ENCODE results near the gene ZKSCAN5. TPM values are rescaled to one million over a fixed set of nuclear protein-coding genes. Genes with fewer than 3 reads are reported as not detected.
"Not testable (repeated sequence)": the region's sequence is repeated elsewhere in the genome, so short reads cannot be mapped to it uniquely, and the experiment has no call there.

The ZKSCAN5 gene
- polyA plus RNA-seq, 3 donors, result 15.3 to 18.3 (median 15.7) TPM

- no peak for DNase-seq (ENCODE audit: extremely low read depth in 1 of 11, low read depth in 9 of 11, low spot score in 4 of 11)
Observed at GRCh38 chr7:99571768-99572167, 67.3 kb downstream of the ZKSCAN5 start.

GRCh38 chr7:99573257-99573656 lies 68.8 kb downstream of the ZKSCAN5 start:
- no peak for DNase-seq (ENCODE audit: extremely low read depth in 1 of 11, low read depth in 9 of 11, low spot score in 4 of 11)

- no peak for DNase-seq (ENCODE audit: extremely low read depth in 1 of 11, low read depth in 9 of 11, low spot score in 4 of 11)
Observed at GRCh38 chr7:99576251-99576650, 71.8 kb downstream of the ZKSCAN5 start.

GRCh38 chr7:99579281-99579955 lies 75.0 kb downstream of the ZKSCAN5 start:
- DNase-seq (ENCODE audit: extremely low read depth in 1 of 11, low read depth in 9 of 11, low spot score in 4 of 11), result no peak

- DNase-seq (ENCODE audit: extremely low read depth in 1 of 11, low read depth in 9 of 11, low spot score in 4 of 11), result peak; percentile 33 to 65 (median 55)
Observed at GRCh38 chr7:99579956-99580777, 75.7 kb downstream of the ZKSCAN5 start.

GRCh38 chr7:99580778-99581332 lies 76.4 kb downstream of the ZKSCAN5 start:
- not testable (repeated sequence) for DNase-seq (ENCODE audit: extremely low read depth in 1 of 11, low read depth in 9 of 11, low spot score in 4 of 11)

Other genes with a start within 250 kb of the ZKSCAN5 start
- under 1 TPM in 2 of 3 donors, not detected in 1; 0.01 to 0.17 TPM for gene MYH16, start 231.8 kb upstream of the ZKSCAN5 start, polyA plus RNA-seq (ENCODE audit: insufficient read length in 3 of 3)
- 100 to 1,000 TPM; 101 to 114 (median 109) TPM for gene ARPC1A, start 178.8 kb upstream of the ZKSCAN5 start, polyA plus RNA-seq (ENCODE audit: insufficient read length in 3 of 3)
- gene ARPC1B, start 129.9 kb upstream of the ZKSCAN5 start, polyA plus RNA-seq (ENCODE audit: insufficient read length in 3 of 3), result 10 to 100 TPM; 24.2 to 44.8 (median 35.4) TPM
- 100 to 1,000 TPM; 137 to 171 (median 142) TPM for gene PDAP1, start 96.1 kb upstream of the ZKSCAN5 start, polyA plus RNA-seq (ENCODE audit: insufficient read length in 3 of 3)
- 100 to 1,000 TPM; 105 to 111 (median 106) TPM for gene BUD31, start 95.7 kb upstream of the ZKSCAN5 start, polyA plus RNA-seq (ENCODE audit: insufficient read length in 3 of 3)
- gene PTCD1, start 65.9 kb upstream of the ZKSCAN5 start, polyA plus RNA-seq (ENCODE audit: insufficient read length in 3 of 3), result 1 to 10 TPM; 5.0 to 5.8 (median 5.6) TPM
- gene CPSF4, start 65.7 kb upstream of the ZKSCAN5 start, polyA plus RNA-seq (ENCODE audit: insufficient read length in 3 of 3), result 10 to 100 TPM; 32.8 to 40.2 (median 37.6) TPM
- gene ATP5MF, start 38.5 kb upstream of the ZKSCAN5 start, polyA plus RNA-seq (ENCODE audit: insufficient read length in 3 of 3), result 100 to 1,000 TPM; 376 to 480 (median 463) TPM
- 10 to 100 TPM; 23.5 to 64.6 (median 30.6) TPM for gene ZNF789, start 31.8 kb upstream of the ZKSCAN5 start, polyA plus RNA-seq (ENCODE audit: insufficient read length in 3 of 3)
- 10 to 100 TPM; 13.8 to 20.3 (median 14.3) TPM for gene ZNF394, start 4.4 kb upstream of the ZKSCAN5 start, polyA plus RNA-seq (ENCODE audit: insufficient read length in 3 of 3)
- 10 to 100 TPM; 14.5 to 17.6 (median 15.7) TPM for gene FAM200A, start 47.5 kb downstream of the ZKSCAN5 start, polyA plus RNA-seq (ENCODE audit: insufficient read length in 3 of 3)
- 100 to 1,000 TPM in 1 of 3 donors, 10 to 100 TPM in 2; 69.9 to 106 (median 82.0) TPM for gene ZNF655, start 54.0 kb downstream of the ZKSCAN5 start, polyA plus RNA-seq (ENCODE audit: insufficient read length in 3 of 3)
- gene TMEM225B, start 93.6 kb downstream of the ZKSCAN5 start, polyA plus RNA-seq (ENCODE audit: insufficient read length in 3 of 3), result 1 to 10 TPM; 1.5 to 2.7 (median 2.0) TPM
- 10 to 100 TPM; 18.5 to 21.0 (median 19.5) TPM for gene ZSCAN25, start 112.3 kb downstream of the ZKSCAN5 start, polyA plus RNA-seq (ENCODE audit: insufficient read length in 3 of 3)
- gene CYP3A5, start 175.3 kb downstream of the ZKSCAN5 start, polyA plus RNA-seq (ENCODE audit: insufficient read length in 3 of 3), result 1 to 10 TPM; 1.6 to 2.5 (median 2.1) TPM
- gene CYP3A7, start 230.5 kb downstream of the ZKSCAN5 start, polyA plus RNA-seq (ENCODE audit: insufficient read length in 3 of 3), result 1 to 10 TPM in 1 of 3 donors, under 1 TPM in 2; 0.30 to 1.4 (median 0.91) TPM